HG03025 (cell line): ENCODE data around the gene KCNIP1.

Experiments used
- ATAC-seq: cut with Tn5 transposase; IDR thresholded peaks from one replicate; pipeline ENCODE4 v1.9.1; 2021; ENCODE audit warnings: mild to moderate bottlenecking, moderate library complexity; ENCODE audit not compliant: unreplicated experiment, low FRiP score

The KCNIP1 gene

DNA sequence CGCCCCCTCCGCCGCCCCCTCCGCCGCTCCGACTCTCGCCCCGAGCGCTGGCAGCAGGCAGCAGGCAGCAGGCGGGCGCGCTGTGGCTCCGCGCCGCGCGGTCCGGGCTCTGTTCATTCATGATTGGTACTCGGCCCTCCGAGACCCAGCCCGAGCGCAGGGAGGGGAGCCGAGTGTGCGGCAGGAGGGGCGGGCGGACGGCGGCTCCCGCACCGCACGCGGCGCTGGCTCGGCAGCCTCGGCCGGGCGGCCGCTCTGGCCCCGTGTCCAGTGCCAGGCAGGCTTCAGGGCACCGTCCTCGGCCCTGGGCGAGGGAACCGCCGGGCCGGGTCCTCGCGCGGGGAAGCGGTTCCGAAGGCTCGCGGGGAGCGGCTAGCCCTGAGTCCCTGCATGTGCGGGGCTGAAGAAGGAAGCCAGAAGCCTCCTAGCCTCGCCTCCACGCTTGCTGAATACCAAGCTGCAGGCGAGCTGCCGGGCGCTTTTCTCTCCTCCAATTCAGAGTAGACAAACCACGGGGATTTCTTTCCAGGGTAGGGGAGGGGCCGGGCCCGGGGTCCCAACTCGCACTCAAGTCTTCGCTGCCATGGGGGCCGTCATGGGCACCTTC lies at the start of gene KCNIP1:
KCNIP1 (plus strand) TSS at position 31 of the 607 bp plus-strand sequence.
- ATAC-seq: no peak

DNA sequence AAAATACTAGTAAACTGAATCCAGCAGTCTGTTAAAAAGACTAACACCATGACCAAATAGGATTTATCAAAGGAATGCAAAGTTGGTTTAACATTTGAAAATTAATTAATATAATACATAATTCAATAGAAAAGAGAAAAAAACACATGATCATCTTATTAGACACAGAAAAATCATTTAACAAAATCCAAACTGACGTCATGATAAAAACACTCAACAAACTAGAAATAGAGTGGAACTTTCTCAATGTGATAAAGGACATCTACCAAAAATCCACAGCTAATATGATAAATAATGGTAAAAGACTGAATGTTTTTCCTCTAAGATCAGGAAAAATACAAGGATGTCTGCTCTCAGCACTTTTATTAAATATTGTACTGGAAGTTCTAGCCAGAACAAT lies 40.4 kb upstream of the KCNIP1 start:
- no peak for ATAC-seq

DNA sequence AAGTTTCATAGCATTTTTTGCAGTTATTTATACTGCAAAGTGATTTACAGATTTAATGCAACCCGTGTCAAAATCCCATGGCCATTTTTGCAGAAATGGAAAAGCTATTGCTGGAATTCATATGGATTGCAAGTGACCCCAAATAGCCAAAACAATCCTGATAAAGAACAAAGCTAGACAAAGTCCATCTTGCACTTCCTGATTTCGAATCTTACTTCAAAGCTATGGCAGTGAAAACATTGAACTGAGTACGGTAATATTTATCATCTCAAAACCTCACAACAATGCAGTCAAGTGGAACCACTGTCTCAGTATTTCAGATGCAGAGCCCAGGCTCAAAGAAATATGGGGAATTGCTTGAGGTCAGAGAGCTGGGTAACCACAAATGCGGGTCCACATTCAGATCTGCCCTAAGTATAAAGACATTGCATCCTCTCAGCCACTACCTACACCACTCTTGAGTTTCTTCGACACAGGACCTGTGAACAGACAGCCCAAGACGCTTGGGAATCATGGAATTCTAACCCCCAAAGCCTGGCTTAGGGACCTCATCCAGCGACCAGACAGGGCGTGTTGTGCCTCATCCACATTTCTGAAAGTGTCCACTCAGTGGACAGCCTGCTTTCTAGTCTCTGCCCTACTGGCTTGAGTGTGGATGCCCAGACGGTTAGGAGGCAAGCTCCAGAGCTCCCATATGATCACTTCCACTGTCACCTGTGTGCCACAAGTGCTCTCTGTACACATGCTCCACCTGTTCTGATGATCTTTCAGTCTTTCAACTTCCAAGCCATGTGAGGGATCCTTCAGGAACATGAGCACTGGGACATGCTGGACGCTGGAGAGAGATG lies 39.3 kb upstream of the KCNIP1 start:
- ATAC-seq: no peak

DNA sequence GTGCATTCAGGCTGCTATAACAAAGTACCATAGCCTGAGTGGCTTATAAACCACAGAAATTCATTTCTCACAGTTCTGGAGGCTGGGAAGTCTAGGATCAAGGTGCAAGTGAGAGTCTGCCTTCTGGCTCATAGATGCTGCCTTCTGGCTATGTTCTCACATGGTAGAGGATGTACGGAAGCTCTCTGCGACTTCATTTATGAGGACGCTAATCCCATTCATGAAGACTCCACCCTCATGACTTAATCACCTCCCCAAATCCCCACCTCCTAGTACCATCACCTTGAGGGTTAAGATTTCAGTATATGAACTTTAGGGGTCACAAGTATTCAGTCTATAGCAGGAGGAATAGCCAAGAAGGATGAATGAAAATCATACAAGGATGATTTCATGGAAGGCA lies 37.3 kb upstream of the KCNIP1 start:
- no peak for ATAC-seq

DNA sequence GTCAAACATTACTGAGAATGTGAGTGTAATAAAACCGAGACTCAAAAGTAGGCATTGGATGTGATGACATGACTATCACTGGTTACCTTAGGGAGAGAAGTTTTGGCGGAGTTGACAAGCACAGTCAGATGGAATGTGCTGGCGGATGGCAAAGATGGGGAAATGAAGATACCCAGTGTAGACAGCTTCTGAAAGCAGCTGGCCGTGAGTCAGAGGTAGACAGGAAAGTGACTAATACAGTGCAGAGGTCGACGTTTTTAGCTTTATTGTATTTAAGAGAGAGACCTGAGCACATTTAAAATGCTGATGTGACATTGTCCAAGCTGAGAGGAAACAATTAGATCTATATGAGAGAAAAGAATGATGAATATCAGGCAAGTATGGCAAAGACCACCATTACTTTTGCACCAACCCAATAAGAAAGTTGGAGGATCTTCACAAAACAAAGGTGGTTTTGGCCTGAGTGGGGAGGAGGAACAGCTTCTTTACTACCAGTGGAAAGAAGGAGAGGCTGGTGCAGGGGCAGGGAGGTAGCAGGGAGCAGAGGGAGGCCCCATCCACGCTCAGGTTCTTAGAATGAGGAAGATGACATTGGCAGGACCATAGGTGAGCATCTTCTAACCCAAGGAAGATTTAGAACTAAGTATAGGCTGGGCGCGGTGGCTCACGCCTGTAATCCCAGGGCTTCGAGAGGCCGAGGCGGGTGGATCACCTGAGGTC lies 36.7 kb upstream of the KCNIP1 start:
- no peak for ATAC-seq

DNA sequence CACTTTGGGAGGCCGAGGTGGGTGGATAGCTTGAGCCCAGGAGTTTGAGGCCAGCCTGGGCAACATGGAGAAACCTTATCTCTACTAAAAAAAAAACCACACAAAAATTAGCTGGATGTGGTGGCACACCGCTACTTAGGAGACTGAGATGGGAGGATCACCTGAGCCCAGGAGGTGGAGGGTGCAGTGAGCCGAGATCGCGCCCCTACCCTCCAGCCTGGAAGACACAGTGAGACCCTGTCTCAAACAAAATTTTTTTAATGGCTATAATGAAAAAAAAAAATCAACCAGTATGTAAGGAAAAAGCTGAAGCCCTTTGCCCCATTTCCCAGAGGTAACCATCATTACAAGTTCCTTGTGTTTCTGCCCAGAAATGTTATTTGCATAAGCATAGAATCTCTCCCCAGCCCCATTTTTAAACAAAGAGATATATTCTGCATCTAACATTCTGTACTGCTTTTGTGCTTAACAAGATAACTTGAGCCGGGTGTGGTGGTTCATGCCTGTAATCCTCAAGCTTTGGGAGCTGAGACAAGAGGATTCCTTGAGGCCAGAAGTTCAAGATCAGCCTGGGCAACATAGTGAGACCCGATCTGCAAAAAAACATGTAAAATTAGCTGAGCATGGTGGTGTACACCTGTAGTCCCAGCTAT lies 35.1 kb upstream of the KCNIP1 start:
- no peak for ATAC-seq

DNA sequence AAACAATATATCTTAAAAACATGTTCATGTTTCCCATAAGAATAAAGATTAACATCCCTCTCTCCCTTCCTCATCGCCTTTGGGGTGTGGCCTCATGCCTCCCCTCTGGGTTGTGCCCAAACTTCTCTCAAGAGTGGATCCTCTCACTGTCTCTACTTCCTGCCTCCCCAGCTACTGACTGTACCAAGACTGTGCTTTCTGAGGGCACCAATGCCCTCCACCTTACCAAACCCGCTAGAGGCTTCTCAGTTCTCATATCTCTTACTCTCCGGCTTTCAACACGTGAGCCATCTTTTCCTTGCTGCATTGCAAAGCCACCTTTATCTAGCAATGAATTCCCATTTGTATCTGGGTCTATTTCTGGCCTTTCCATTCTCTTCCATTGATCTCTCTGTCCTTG lies 34.4 kb upstream of the KCNIP1 start:
- no peak for ATAC-seq

DNA sequence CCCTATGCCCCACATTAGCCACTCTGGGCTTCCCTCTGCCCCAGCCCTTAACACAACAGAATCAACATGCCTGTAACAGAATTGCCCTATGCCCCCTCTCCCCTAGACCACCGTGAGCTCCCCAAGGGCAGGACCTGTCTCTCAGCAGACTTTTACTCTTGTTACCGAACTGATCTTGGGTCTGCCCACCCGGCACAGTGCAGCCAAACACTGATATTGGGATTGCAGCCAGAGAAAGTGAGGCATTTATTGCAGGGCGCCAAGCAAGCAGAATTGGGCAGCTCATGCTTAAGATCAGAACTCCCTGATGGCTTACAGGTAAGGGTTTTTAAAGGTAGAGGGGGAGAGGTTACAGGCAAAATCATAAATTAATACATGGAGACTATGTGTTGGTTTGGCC lies 33.5 kb upstream of the KCNIP1 start:
- ATAC-seq: no peak

DNA sequence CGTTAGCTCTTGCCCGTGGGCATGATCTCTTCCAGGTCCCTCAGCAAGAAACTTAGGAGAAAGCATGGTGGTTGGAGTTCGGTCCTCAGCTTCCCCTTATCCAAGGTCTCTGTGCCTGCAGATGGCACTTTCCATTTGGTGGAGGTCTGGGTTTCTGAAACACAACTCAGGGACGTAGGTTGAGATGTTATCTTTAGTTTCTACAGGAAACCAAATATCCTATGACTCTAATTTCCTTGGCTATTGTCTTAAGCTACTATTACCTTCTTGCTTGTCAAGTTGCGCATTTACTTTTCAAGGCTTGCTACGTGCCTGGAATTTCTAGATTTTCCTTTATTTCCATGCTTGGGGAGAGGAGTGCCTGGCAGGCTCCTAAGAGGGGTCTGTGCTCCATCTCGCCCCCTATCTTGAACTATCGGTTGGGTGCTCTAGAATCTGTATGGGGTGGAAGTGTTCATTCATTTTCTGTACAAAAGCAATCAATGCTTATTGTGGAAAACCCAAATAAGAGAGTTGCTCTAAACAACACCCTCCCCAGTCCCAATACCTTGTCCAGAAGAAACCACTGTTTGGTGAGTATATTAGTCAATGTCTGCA lies 32.9 kb upstream of the KCNIP1 start:
- ATAC-seq: no peak

DNA sequence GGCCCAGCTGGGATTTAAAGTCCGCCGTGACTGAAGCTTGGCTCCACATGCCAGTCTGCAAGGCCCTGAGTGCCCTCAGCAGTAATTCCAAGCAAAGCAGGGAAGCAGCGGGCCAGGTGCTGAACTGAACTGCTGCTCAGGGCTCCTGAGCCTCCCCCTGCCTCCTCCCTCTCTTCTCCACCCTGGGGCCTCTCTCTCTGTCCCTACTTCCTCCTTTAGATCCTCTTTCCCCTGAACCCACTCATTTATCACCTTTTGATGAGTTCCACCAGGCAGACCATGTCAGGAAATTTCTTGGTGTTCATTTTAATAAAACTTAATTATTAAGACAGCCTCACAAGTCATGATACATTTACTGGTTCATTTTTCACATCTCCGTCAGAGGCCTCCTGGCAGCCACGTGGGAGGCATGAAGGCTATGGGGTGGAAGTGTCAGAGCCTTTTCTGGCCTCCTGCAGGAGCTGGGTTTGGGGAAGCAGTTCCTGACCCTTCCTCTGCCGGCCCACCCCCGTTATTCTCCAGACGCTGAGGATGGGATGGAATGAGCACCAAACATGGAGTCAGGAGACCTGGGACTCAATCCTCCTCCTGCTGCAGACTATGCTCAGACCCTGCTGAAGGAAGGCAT lies 32.2 kb upstream of the KCNIP1 start:
- no peak for ATAC-seq

DNA sequence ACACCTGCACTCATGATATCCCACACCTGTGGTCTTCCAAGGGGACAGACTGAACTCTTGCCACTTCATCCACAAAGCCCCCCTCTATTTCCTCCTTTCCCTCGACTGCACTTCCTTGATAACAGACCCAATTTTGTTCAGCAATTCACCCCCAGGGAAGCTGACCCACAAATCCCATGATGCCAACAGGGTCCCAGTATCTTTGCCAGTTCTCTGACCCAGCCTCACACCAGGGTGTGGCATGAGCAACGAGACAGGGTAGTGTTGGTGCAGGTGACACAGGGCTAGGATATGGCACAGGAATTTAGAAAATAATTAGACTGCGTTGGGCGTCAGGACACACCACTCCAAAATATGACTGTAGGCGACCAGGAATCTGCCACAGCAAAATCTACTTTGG lies 30.2 kb upstream of the KCNIP1 start:
- no peak for ATAC-seq

DNA sequence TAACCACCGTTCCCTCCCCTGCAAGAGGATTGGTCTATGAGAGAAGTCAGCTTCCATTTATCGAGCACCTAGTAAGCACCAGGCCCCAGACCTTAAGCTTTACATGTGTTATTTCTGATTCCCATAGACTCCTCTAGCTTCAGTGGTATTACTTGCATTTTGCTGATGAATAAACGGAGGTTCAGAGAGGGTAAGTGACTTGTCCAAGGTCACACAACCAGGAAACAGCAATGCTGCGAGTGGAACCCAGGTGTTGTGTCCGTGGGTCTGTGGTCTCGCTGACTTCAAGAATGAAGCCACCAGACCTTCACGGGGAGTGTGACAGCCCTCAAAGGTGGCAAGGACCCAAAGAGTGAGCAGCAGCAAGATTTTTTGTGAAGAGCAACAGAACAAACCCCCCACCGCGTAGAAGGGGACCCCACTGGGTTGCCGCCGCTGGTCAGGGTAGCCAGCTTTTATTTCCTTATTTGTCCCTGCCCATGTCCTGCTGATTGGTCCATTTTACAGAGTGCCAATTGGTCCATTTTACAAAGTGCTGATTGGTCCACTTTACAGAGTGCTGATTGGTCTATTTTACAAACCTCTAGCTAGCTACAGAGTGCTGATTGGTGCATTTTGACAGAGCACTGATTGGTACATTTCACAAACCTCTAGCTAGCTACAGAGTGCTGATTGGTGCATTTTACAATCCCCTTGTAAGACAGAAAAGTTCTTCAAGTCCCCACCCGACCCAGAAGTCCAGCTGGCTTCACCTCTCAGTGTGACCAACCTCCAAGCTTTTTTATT lies 29.1 kb upstream of the KCNIP1 start:
- no peak for ATAC-seq

DNA sequence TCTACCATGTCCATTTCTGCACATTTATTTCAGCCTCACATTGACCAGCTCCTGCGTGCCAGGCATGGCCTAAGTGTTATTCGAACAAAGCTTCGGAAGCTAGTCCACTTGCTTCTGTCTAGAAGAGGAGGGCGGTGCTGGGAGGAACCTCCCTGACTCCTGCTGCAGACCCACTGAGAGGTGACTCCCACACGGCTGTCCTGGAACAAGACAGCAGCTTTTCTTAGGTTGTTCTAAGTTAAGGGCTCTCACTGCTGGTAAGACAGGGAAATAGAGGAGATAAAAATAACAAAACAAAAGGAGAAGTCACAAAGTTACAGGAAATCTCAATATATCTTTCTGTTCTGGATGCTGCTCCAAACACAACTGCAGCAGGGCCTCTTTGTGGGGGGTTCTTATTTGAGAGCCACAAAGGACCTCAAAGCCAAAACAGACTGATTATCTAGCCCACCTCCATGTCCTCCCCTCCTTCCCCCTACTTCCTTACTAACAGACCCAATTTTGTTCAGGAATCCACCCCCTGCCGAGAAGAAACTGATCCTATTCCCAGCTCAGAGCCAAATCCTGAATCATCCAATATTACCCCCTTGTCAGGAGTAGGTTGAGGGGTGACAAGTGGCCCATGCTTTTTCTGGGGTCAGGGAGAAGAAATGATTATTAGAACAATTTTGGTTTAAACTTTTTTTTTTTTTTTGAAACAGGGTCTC lies 28.4 kb upstream of the KCNIP1 start:
- no peak for ATAC-seq

DNA sequence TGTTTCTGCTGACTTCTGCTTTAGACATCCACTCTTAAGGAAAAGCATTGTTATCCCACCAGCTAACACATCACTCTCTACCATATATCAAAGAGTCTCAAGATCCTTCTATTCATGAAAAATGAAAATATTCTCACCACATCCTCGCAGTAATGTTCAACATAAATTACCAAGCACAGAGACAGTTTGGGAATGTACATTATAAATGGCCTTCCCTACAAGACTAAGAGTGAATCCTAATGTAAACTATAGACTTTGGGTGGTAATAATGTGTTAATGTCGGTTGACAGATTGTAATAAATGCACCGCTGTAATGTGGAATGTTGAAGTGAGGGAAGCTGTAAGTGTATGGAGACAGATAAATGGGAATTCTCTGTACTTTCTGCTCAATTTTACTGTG lies 27.1 kb upstream of the KCNIP1 start:
- no peak for ATAC-seq

DNA sequence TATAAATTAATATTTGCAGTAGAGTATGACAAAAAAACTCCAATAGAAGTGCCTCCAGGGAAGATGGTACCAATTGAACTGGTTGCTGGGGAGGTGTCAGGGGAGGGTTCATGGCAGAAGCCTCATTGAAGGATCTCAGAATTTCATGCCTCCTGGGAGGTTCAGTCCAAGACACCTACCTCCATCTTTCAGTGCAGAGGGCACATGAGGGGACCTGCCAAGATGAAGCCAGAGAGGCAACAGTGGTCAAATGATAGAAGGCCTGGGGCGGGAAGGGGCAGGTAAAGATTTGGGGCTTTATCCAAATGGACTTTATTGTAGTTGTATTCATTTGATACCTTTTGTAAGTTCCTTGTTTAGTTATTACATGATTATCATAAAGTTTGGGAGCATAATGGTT lies 25.9 kb upstream of the KCNIP1 start:
- ATAC-seq: no peak

DNA sequence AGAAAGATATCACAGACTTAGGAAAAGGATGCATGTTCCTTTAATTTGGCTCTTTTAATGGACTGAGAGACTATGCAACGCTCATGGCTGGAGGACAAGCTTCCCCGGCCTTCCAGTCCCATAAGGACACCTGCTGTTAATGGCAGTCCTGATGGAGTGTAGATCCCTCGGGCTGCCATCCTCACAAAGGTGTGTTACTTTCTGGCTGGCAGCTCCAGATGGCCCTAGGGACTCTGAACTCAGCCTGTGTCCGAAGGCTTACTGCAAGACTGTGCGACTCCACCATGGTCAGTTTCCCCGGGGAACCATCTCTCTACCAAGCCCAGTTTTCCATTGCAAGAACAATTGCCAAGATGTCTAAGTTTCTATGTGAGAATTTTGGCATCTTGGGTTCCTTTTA lies 25.5 kb upstream of the KCNIP1 start:
- no peak for ATAC-seq

DNA sequence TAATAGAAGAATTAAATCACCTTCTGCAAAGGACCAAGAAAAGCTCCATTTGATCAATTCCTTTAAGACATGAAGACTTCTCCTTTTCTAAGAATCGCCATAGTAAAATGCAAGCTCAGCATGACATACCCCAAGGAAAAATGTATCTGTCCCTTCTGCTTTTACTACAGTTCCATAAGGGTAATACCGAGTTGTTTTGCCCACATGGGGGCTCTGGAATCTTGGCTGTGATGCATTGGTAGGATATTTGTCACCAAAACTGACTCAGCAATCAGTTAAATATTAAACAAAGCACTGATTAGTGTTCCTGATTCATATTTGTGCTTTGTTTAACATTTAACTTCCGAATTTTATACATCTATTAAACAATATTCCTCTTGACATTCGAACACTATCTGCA lies 24.3 kb upstream of the KCNIP1 start:
- no peak for ATAC-seq

DNA sequence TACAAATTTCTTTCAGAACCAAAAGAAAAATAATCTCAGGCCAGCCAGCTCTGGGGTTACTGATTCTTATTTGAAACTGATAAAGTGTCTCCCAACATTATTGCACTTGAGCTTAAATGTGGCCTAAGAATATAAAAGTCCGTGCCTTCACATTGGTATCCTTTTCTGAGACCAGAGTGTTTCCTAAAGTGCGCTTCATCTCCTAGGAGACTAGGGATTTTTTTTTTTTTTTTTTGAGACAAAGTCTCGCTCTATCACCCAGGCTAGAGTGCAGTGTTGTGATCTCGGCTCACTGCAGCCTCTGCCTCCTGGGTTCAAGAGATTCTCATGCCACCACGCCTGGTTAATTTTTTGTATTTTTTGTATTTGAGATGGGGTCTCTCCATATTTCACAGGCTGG lies 23.6 kb upstream of the KCNIP1 start:
- ATAC-seq: no peak

DNA sequence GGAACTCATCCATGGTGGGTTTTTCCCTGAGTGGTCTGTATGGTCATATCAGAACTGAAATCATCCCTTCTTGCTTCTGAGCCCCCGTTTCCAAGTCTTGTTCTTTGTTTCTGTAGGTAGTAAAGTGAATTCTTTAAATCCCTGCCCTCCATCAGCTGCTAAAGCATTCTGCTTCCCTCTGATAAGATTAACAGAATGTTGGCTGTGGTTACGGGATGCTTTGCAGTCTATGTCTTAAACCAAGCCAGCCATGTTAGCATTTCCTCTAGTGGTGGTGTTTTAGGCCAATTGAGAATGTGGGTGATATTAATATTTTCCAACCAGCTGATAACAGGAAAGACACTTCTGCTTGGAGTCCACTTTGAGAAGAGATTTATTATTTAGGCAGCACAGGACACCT lies 22.0 kb upstream of the KCNIP1 start:
- ATAC-seq: no peak
